A549 (cell line): ENCODE data around the gene SOX8. TPM values are rescaled to one million over a fixed set of nuclear protein-coding genes. Genes with fewer than 3 reads are reported as not detected.
"Not testable (repeated sequence)": the region's sequence is repeated elsewhere in the genome, so short reads cannot be mapped to it uniquely, and the experiment has no call there.

ENCODE experiments used
- ATAC-seq, 2 experiments: fragments of 200-7000 bp in 1 of 2; fragments of >200 bp in 1 of 2; cut with Nextera tagmentation in 1 of 2; cut with Tn5 transposase in 1 of 2; 3 replicates each; pipeline versions ENCODE4 v1.8.0 to v1.9.1; 2018 to 2020; ENCODE audit warnings: mild to moderate bottlenecking in 1 of 2, moderate library complexity in 1 of 2
- CTCF ChIA-PET: fragments of 300-600 bp; sonication (Branson Sonifier 250); formaldehyde crosslinking; extraction: SDS; loops from one replicate; lab custom pipeline; 2021; ENCODE audit warnings: antibody characterized with exemption, inconsistent platforms; lab: Yijun Ruan, JAX
- POLR2A ChIA-PET: fragments of 350-600 bp; formaldehyde crosslinking; extraction: SDS; loops from one replicate; lab custom pipeline; 2021; ENCODE audit warnings: antibody characterized with exemption, inconsistent platforms; lab: Yijun Ruan, JAX
- DNase-seq, 2 experiments: peaks; one replicate each; pipeline versions ENCODE4 v3.0.0 to v3.0.0-alpha.2; 2011 to 2016; ENCODE audit warnings: low read depth in 1 of 2, low spot score in 1 of 2
- FAIRE-seq: peaks from 2 replicates; lab custom pipeline; 2011; peaks lifted over from hg19 to GRCh38; lab: Jason Lieb, UNC
- H3K27ac ChIP-seq, 2 experiments: fragments of >200 bp; sonication (Bioruptor Twin); formaldehyde crosslinking; 3 replicates each; pipeline ENCODE4 v1.5.1; 2016 to 2017
- H3K4me1 ChIP-seq: fragments of >200 bp; sonication (Bioruptor Twin); formaldehyde crosslinking; 3 replicates; pipeline ENCODE4 v1.6.1; 2016
- H3K4me2 ChIP-seq: fragments of >200 bp; sonication (Bioruptor Twin); formaldehyde crosslinking; 3 replicates; pipeline ENCODE4 v1.6.1; 2016
- H3K4me3 ChIP-seq: fragments of >200 bp; sonication (Bioruptor Twin); formaldehyde crosslinking; 3 replicates; pipeline ENCODE4 v1.5.1; 2016
- H3K9me3 ChIP-seq: fragments of >200 bp; sonication (Bioruptor Twin); formaldehyde crosslinking; 3 replicates; pipeline ENCODE4 v1.6.1; 2016
- CHD2 ChIP-seq: fragments of 150-350 bp; IDR thresholded peaks from 2 replicates; pipeline ENCODE4 v1.6.1; 2014; ENCODE audit warnings: low read length; ENCODE audit not compliant: partially characterized antibody
- CTCF ChIP-seq: fragments of >200 bp; sonication (Bioruptor Twin); formaldehyde crosslinking; IDR thresholded peaks from 3 replicates; pipeline ENCODE4 v1.5.1; 2016
- FOXS1 ChIP-seq: fragments of 250-450 bp; sonication (Bioruptor Pico); IDR thresholded peaks from 2 replicates; pipeline ENCODE4 v1.5.0; 2020; ENCODE audit warnings: mild to moderate bottlenecking, moderate library complexity
- HOXB13 ChIP-seq: fragments of 250-450 bp; sonication (Bioruptor Pico); IDR thresholded peaks from 2 replicates; pipeline ENCODE4 v1.5.0; 2020; ENCODE audit warnings: low read depth, mild to moderate bottlenecking, moderate library complexity
- JUN ChIP-seq, 2 experiments: fragments of >200 bp; sonication (Bioruptor Twin); formaldehyde crosslinking; IDR thresholded peaks; 2 replicates in 1 of 2; 3 replicates in 1 of 2; pipeline ENCODE4 v1.6.1; 2016 to 2017
- NFE2L2 ChIP-seq: fragments of 150-350 bp; conservative IDR thresholded peaks from 2 replicates; pipeline ENCODE4 v1.6.1; 2014; ENCODE audit warnings: low read length
- RFX5 ChIP-seq: fragments of 450-650 bp; IDR thresholded peaks from 2 replicates; pipeline ENCODE4 v1.7.1; 2014; ENCODE audit warnings: antibody characterized with exemption, mild to moderate bottlenecking, moderate library complexity
- SREBF2 ChIP-seq: fragments of 450-650 bp; IDR thresholded peaks from 2 replicates; pipeline ENCODE4 v1.6.1; 2014; ENCODE audit warnings: mild to moderate bottlenecking, moderate library complexity
- ZC3H11A ChIP-seq: fragments of 450-650 bp; IDR thresholded peaks from 2 replicates; pipeline ENCODE4 v1.6.1; 2014; ENCODE audit warnings: antibody characterized with exemption, mild to moderate bottlenecking
- ZSCAN20 ChIP-seq: fragments of 250-450 bp; sonication (Bioruptor Pico); IDR thresholded peaks from 2 replicates; pipeline ENCODE4 v1.8.0; 2022; ENCODE audit warnings: mild to moderate bottlenecking, moderate library complexity
- WGBS: methylation state at CpG from one replicate; pipeline ENCODE4 v1.1.6; 2017; ENCODE audit errors: missing lambda C conversion rate; 5-methylcytosine and 5-hydroxymethylcytosine counted together
- polyA plus RNA-seq, 4 experiments: library from polyadenylated mRNA; depleted of rRNA in 3 of 4; stranded (reverse); fragments of >200 nt; fragmentation: RNase III in 1 of 4; extraction: RNeasy Plus Mini Kit Qiagen cat#74134 plus additional on column Dnase treatment in 1 of 4; gene quantifications; 2 replicates in 3 of 4; 3 replicates in 1 of 4; pipeline ENCODE4 v1.2.3, GENCODE V29; 2011 to 2017
- TF ChIP-seq, protein P1 (sequence below): fragments of >200 bp; sonication (Bioruptor Twin); formaldehyde crosslinking; IDR thresholded peaks from 2 replicates; pipeline ENCODE4 v1.6.1; 2016

SOX8 gene
- polyA plus RNA-seq, 2 of the 4 experiments (the other 2 are of a cell fraction) = 0.06 to 0.22 TPM

DNA sequence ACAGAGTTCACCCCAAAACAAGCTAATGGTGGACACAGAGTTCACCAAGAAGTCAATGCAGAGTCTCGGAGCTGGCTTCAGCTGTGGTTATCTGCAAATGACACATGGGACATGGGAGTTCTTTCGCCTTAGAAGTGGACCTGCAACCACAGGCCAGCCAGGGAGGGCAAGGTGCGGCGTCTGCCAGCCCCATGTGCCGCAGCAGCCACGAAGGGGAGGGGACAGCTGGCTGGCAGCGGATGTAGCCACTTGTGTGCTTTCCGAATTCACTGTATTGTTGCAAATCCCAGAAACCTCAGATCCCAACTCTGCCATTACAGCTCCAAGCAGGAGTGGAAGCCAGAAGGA lies 35.5 kb upstream of the SOX8 start:
- DNase-seq = no peak
- CTCF ChIA-PET = interaction anchor here (0.7 to 1.0 kb wide), 2 partner anchors 8 to 17 kb away, joined by 3 to 4 read pairs; no protein-coding TSS in a partner anchor
- POLR2A ChIA-PET = no interaction called here

DNA sequence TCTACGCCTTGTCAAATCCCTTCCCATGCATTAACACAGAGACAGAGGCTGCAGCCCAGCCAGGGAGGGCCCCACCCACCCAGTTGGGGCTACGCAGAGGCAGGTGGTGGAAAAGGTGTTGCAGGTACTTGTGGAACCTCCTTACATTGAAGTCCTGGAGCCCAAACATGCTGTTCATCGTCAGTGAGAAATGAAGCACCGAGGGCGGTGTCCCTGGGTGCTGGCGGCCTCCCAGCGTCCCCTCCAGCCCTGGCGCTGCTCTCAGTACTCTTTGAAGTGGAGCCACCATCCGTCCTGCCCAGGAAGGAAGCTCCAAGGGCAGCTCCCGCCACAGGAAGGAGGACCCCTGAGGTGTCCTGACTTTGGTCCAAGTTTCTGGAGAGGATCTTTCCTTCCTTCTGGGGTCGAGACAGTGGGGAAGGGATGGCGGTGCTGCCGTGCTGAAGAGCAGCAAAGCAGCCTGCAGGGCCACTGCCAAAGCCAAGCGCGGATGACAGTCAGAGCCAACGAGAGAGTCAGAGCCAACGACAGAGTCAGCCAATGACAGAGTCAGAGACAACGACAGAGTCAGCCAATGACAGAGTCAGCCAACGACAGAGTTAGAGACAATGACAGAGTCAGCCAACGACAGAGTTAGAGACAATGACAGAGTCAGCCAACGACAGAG lies 34.2 kb upstream of the SOX8 start:
- 75% methylated on average over 20 of the region's 21 CpGs for WGBS
- H3K4me2 ChIP-seq = no peak overlapping the region
- POLR2A ChIA-PET = no interaction called here
- H3K27ac ChIP-seq = no peak overlapping the region
- no peaks in the 10 kb centered on the region for H3K4me1 ChIP-seq
- ATAC-seq = no peak
- no peak for FAIRE-seq
- DNase-seq = no peak
- no peak overlapping the region for H3K4me3 ChIP-seq
- no peaks in the 10 kb centered on the region for H3K9me3 ChIP-seq
- CTCF ChIA-PET = no interaction called here
- TF ChIP-seq HOXB13 (CRISPR knock-in tag) = no peak
- TF ChIP-seq FOXS1 (CRISPR knock-in tag) = no peak
- no peak for TF ChIP-seq SREBF2
- no peak for TF ChIP-seq CTCF
- no peak for TF ChIP-seq JUN (IDR thresholded peaks at IDR 0.05)

More for the DNA sequence above, 35.5 kb upstream of the SOX8 start:
- 95% methylated on average over 8 of the region's 8 CpGs for WGBS
- no peaks in the 10 kb centered on the region for H3K9me3 ChIP-seq
- no peak for ATAC-seq
- H3K4me1 ChIP-seq = no peaks in the 10 kb centered on the region
- H3K4me3 ChIP-seq = no peak overlapping the region
- H3K27ac ChIP-seq = no peak overlapping the region
- no peak for TF ChIP-seq ZC3H11A
- H3K4me2 ChIP-seq = no peak overlapping the region
- no peak for FAIRE-seq

DNA sequence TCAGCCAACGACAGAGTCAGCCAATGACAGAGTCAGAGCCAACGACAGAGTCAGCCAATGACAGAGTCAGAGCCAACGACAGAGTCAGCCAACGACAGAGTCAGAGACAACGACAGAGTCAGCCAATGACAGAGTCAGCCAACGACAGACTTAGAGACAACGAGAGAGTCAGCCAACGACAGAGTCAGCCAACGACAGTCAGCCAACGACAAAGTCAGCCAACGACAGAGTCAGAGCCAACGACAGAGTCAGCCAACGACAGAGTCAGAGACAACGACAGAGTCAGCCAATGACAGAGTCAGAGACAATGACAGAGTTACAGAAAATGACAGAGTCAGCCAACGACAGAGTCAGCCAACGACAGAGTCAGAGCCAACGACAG lies 33.7 kb upstream of the SOX8 start:
- FAIRE-seq, H3K9me3 ChIP-seq, H3K4me3 ChIP-seq, H3K27ac ChIP-seq, ATAC-seq, CTCF ChIA-PET, POLR2A ChIA-PET, H3K4me2 ChIP-seq, H3K4me1 ChIP-seq, DNase-seq: not testable (repeated sequence)
- WGBS = 72% methylated on average over 17 of the region's 17 CpGs

GRCh38 chr16:948767-949166 lies 32.8 kb upstream of the SOX8 start:
- H3K4me1 ChIP-seq, DNase-seq, H3K27ac ChIP-seq, ATAC-seq, FAIRE-seq, POLR2A ChIA-PET, H3K4me2 ChIP-seq, H3K4me3 ChIP-seq, CTCF ChIA-PET, H3K9me3 ChIP-seq: not testable (repeated sequence)
- WGBS = 81% methylated on average over 14 of the region's 18 CpGs

DNA sequence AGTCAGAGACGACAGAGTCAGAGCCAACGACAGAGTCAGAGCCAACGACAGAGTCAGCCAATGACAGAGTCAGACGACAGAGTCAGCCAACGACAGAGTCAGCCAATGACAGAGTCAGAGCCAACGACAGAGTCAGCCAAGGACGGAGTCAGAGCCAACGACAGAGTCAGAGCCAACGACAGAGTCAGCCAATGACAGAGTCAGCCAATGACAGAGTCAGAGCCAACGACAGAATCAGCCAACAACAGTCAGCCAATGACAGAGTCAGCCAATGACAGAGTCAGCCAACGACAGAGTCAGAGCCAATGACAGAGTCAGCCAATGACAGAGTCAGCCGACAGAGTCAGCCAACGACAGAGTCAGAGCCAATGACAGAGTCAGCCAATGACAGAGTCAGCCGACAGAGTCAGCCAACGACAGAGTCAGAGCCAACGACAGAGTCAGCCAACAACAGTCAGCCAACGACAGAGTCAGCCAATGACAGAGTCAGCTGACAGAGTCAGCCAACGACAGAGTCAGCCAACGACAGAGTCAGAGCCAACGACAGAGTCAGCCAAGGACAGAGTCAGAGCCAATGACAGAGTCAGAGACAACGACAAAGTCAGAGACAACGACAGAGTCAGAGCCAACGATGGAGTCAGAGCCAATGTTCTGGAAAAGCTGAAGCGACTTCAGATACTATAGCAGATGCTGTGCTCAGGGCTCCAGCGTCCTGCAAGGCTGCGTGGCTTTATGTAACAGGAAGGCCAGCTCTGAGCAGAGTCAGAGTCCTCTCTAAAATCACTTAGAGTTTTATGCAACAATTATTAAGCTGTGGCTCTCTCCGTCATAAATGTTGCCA lies 30.6 kb upstream of the SOX8 start:
- H3K4me1 ChIP-seq, FAIRE-seq, DNase-seq, H3K27ac ChIP-seq, POLR2A ChIA-PET, ATAC-seq, H3K9me3 ChIP-seq, H3K4me2 ChIP-seq, H3K4me3 ChIP-seq: not testable (repeated sequence)
- WGBS = 74% methylated on average over 27 of the region's 27 CpGs
- CTCF ChIA-PET = interaction anchor here (1.4 kb wide), 1 partner anchor 104 kb away, joined by 5 read pairs; no protein-coding TSS in a partner anchor

DNA sequence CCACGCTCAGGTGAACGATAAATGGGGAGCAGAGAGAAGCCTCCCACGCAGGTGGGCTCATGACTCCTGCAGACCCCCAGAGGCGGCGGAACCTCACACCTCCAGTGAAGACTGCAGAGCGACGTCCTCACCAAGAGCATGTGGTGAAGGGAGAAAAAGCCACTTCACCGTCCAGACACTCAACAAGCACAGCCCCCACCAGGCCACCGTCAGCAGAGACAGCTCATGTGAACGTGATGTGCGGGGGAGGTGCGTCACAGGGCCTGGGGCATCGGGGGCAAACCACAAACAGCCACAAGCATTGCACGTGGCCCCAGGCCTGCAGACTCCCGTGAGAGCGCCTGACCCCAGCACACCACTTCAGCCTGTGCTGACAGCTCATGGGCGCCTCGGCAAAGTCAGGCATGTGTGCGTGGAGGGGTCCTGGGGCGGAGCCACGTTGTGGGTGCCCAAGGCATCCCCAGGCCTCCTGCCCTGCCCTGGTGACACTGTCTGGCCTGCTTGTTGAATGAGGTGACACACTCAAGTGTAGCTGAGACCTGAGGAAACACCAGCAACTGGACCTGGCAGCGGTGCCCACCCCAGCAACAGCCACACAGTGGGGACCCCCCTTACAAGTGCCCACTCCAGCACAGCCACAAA lies 29.8 kb upstream of the SOX8 start:
- no peaks in the 10 kb centered on the region for H3K9me3 ChIP-seq
- DNase-seq = no peak
- TF ChIP-seq CHD2 (no peak), RFX5 (no peak), ZSCAN20 (CRISPR knock-in tag) (no peak), NFE2L2 (no peak)
- TF ChIP-seq, protein P1, sequence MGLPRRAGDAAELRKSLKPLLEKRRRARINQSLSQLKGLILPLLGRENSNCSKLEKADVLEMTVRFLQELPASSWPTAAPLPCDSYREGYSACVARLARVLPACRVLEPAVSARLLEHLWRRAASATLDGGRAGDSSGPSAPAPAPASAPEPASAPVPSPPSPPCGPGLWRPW = no peak
- TF ChIP-seq, all 56 proteins: peak for 0
- ChIA-PET POLR2A (no interaction called here), CTCF (interaction anchor here (1.4 kb wide), 1 partner anchor 104 kb away, joined by 5 read pairs; no protein-coding TSS in a partner anchor)
- H3K27ac ChIP-seq = no peak overlapping the region
- FAIRE-seq (no peak), ATAC-seq (no peak; a peak in 1 of 6 replicates)
- H3K4me1 ChIP-seq = no peaks in the 10 kb centered on the region
- no peak overlapping the region for H3K4me2 ChIP-seq
- H3K4me3 ChIP-seq = no peak overlapping the region
- 81% methylated on average over 18 of the region's 22 CpGs for WGBS
